ENCODE results near the gene ARHGEF38.

GRCh38 chr4:105569057-105569865 is 16.8 kb downstream of the ARHGEF38 start:
- no peak for TF ChIP-seq CTCF (conservative IDR thresholded peaks at IDR 0.05; ENCODE audit: low read length)
- no peak for TF ChIP-seq EZH2phosphoT487 (IDR thresholded peaks at IDR 0.05; ENCODE audit: borderline replicate concordance)

Measured in Loucy (cell line).